Prostate gland (tissue), 2 donors: ENCODE measurements around the gene TAF1L.

Source experiments
- CTCF ChIP-seq, 4 experiments: fragments of 200-600 bp in 2 of 4; fragments of 450-650 bp in 2 of 4; sonication (generic) in 2 of 4; IDR thresholded peaks; 1 replicate in 3 of 4; 2 replicates in 1 of 4; pipeline ENCODE4 v1.5.1; 2016 to 2019; ENCODE audit warnings: antibody characterized with exemption in 4 of 4, mild to moderate bottlenecking in 2 of 4, moderate library complexity in 2 of 4
- POLR2A ChIP-seq: fragments of 450-650 bp; IDR thresholded peaks from one replicate; pipeline ENCODE4 v1.6.1; 2016; ENCODE audit warnings: antibody characterized with exemption, mild to moderate bottlenecking
- POLR2AphosphoS5 ChIP-seq: sonication (generic); formaldehyde crosslinking; IDR thresholded peaks from one replicate; pipeline ENCODE4 v1.6.1; 2017; ENCODE audit warnings: antibody characterized with exemption

GRCh38 chr9:32677931-32678330, 42.5 kb upstream of the TAF1L start:
- TF ChIP-seq POLR2A (no peak), CTCF (IDR thresholded peaks at IDR 0.05) (no peak), POLR2AphosphoS5 (no peak)
